Spleen (tissue), 7 donors: ENCODE results near the gene LCE1B.

Experiments
- POLR2A ChIP-seq, 3 donors: fragments of 450-650 bp; IDR thresholded peaks; one replicate each; pipeline ENCODE4 v1.5.1; 2017; ENCODE audit warnings: antibody characterized with exemption in 3 of 3, mild to moderate bottlenecking in 1 of 3
- POLR2AphosphoS5 ChIP-seq, 3 donors: sonication (generic); formaldehyde crosslinking; IDR thresholded peaks; one replicate each; pipeline ENCODE4 v1.5.1; 2017; ENCODE audit warnings: antibody characterized with exemption in 3 of 3
- TF ChIP-seq, protein P1 (sequence below), 11 experiments: fragments of 200-600 bp in 7 of 11; fragments of 450-650 bp in 4 of 11; sonication (generic) in 4 of 11; IDR thresholded peaks in 8 of 11; conservative IDR thresholded peaks in 3 of 11; 1 replicate in 7 of 11; 2 replicates in 4 of 11; pipeline versions ENCODE4 v1.4.0 to v1.8.0; 2016 to 2021; ENCODE audit warnings: antibody characterized with exemption in 11 of 11, inconsistent platforms in 4 of 11, mild to moderate bottlenecking in 1 of 11
- donor health status: DM: no; HTN: no; CAD: no; lungs with moderate emphysema.
- donor health status: DM: no; HTN: no; CAD: no.
- donor health status: DM: no; HTN: no; CAD: no.

GRCh38 chr1:152842556-152842955 lies 30.8 kb downstream of the LCE1B start, which contains the start of gene LCE6A:
- TF ChIP-seq POLR2A (IDR thresholded peaks at IDR 0.05) (no peak), POLR2AphosphoS5 (IDR thresholded peaks at IDR 0.05) (no peak)
- TF ChIP-seq, protein P1, sequence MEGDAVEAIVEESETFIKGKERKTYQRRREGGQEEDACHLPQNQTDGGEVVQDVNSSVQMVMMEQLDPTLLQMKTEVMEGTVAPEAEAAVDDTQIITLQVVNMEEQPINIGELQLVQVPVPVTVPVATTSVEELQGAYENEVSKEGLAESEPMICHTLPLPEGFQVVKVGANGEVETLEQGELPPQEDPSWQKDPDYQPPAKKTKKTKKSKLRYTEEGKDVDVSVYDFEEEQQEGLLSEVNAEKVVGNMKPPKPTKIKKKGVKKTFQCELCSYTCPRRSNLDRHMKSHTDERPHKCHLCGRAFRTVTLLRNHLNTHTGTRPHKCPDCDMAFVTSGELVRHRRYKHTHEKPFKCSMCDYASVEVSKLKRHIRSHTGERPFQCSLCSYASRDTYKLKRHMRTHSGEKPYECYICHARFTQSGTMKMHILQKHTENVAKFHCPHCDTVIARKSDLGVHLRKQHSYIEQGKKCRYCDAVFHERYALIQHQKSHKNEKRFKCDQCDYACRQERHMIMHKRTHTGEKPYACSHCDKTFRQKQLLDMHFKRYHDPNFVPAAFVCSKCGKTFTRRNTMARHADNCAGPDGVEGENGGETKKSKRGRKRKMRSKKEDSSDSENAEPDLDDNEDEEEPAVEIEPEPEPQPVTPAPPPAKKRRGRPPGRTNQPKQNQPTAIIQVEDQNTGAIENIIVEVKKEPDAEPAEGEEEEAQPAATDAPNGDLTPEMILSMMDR (IDR thresholded peaks at IDR 0.05 in 8 of 11, conservative IDR thresholded peaks at IDR 0.05 in 3 of 11): no peak
